Activated CD4-positive, alpha-beta T cell treated with anti-CD3 and anti-CD28 coated beads for 1 hour (primary cell): Measurements from ENCODE around the gene HOXB4.

ENCODE experiments used
- DNase-seq: peaks from one replicate; pipeline ENCODE4 v3.0.0-alpha.2; 2020

Gene HOXB4

GRCh38 chr17:48577946-48578615 lies at the start of gene HOXB4:
HOXB4 (minus strand) TSS chr17:48578350; CDS start chr17:48578319, 31 bp downstream.
- peak; percentile 35 for DNase-seq

- DNase-seq: no peak
These were observed 49.0 kb upstream of the HOXB4 start for GRCh38 chr17:48627118-48627597.

- no peak for DNase-seq
These were observed 48.3 kb upstream of the HOXB4 start, which contains the start of gene HOXB9 for GRCh38 chr17:48626245-48627117. HOXB9 (minus strand) TSS chr17:48626358; CDS start chr17:48626269, 89 bp downstream.

- DNase-seq: no peak
These were observed 47.5 kb upstream of the HOXB4 start for GRCh38 chr17:48625495-48626244.

GRCh38 chr17:48624544-48625494 lies 46.7 kb upstream of the HOXB4 start:
- no peak for DNase-seq

GRCh38 chr17:48624118-48624517 lies 46.0 kb upstream of the HOXB4 start:
- no peak for DNase-seq

GRCh38 chr17:48623583-48623982 lies 45.4 kb upstream of the HOXB4 start:
- no peak for DNase-seq

- no peak for DNase-seq
These were observed 44.7 kb upstream of the HOXB4 start for GRCh38 chr17:48622857-48623256.

GRCh38 chr17:48621410-48622392 lies 43.6 kb upstream of the HOXB4 start:
- DNase-seq: no peak

- DNase-seq: no peak
These were observed 42.5 kb upstream of the HOXB4 start for GRCh38 chr17:48620461-48621139.

GRCh38 chr17:48619826-48620449 lies 41.8 kb upstream of the HOXB4 start:
- no peak for DNase-seq

- DNase-seq: peak; percentile 78
These were observed 40.2 kb upstream of the HOXB4 start for GRCh38 chr17:48618256-48618896.

- DNase-seq: no peak
These were observed 39.5 kb upstream of the HOXB4 start for GRCh38 chr17:48617471-48618255.

- no peak for DNase-seq
These were observed 38.7 kb upstream of the HOXB4 start for GRCh38 chr17:48616717-48617470.

GRCh38 chr17:48615963-48616716 lies 38.0 kb upstream of the HOXB4 start:
- no peak for DNase-seq
